Measurements from ENCODE around the gene VRK3. TPM values are rescaled to one million over a fixed set of nuclear protein-coding genes. Genes with fewer than 3 reads are reported as not detected.
"Not testable (repeated sequence)": the region's sequence is repeated elsewhere in the genome, so short reads cannot be mapped to it uniquely, and the experiment has no call there.

The VRK3 gene
- total RNA-seq, 3 donors from 2014 or later: 24.2 to 42.0 (median 40.3) TPM

GRCh38 chr19:49968279-49968922 is 56.8 kb downstream of the VRK3 start:
- Histone ChIP-seq H3K4me1 (no peaks in the 10 kb centered on the region), H3K4me3 (no peak overlapping the region), H3K27me3 (peaks cover 0 to 18% of the 10 kb centered on the region in 2 donors), H3K9me3 (no peaks in the 10 kb centered on the region), H3K36me3 (no peaks in the 10 kb centered on the region), H3K27ac (no peak overlapping the region)
- intact Hi-C loops (cut with DNase I; ENCODE audit: low total_unique reads): no loop called here
- no peak for TF ChIP-seq POLR2A (IDR thresholded peaks at IDR 0.05)
- TF ChIP-seq CTCF (IDR thresholded peaks at IDR 0.05): no peak
- TF ChIP-seq POLR2AphosphoS5 (IDR thresholded peaks at IDR 0.05): no peak
- no peak for DNase-seq (ENCODE audit: low spot score in 2 of 2)

- intact Hi-C loops (cut with DNase I; ENCODE audit: low total_unique reads); DNase-seq (ENCODE audit: low spot score in 2 of 2); H3K4me1 ChIP-seq: not testable (repeated sequence)
These were observed 64.2 kb downstream of the VRK3 start, which contains the start of gene SIGLEC11 for GRCh38 chr19:49960980-49961379. TSS of gene SIGLEC11 (minus strand) at chr19:49961172. CDS start at chr19:49961081, 91 bp downstream.

GRCh38 chr19:49959892-49960291 is 65.3 kb downstream of the VRK3 start:
- H3K4me1 ChIP-seq; intact Hi-C loops (cut with DNase I; ENCODE audit: low total_unique reads); H3K27ac ChIP-seq; H3K27me3 ChIP-seq; H3K9me3 ChIP-seq; H3K36me3 ChIP-seq; H3K4me3 ChIP-seq: not testable (repeated sequence)
- peak in 1 of 2 donors; percentile 19 for DNase-seq (ENCODE audit: low spot score in 2 of 2)

More at GRCh38 chr19:49960980-49961379, 64.2 kb downstream of the VRK3 start, which contains the start of gene SIGLEC11:
- not testable (repeated sequence) for H3K36me3 ChIP-seq, H3K4me3 ChIP-seq, H3K27ac ChIP-seq, H3K27me3 ChIP-seq, H3K9me3 ChIP-seq

- H3K27ac ChIP-seq; H3K36me3 ChIP-seq; H3K27me3 ChIP-seq; DNase-seq (ENCODE audit: low spot score in 2 of 2); H3K4me1 ChIP-seq; H3K4me3 ChIP-seq; intact Hi-C loops (cut with DNase I; ENCODE audit: low total_unique reads); H3K9me3 ChIP-seq: not testable (repeated sequence)
These were observed 66.6 kb downstream of the VRK3 start for GRCh38 chr19:49958596-49958995.

DNA sequence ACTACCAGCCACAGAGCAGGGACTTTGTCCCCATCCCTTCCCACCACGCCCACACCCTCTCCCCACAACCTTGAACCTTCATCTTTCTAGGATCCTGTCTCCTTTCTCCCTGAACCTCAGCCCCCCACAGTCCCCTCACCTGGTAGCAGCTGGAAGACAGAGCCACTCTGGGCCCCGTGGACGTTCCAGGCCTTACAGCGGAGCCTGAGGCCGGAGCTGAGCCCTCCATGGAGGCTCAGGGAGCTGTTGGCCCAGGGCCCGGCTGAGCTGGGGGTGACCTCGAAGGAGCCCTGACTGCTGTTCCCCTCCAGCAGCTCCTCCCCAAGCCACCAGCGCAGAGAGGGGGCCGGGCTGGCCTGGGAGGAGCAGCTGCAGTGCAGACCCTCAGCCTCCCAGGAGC is 67.0 kb downstream of the VRK3 start:
- H3K9me3 ChIP-seq; H3K27me3 ChIP-seq; intact Hi-C loops (cut with DNase I; ENCODE audit: low total_unique reads); H3K4me1 ChIP-seq; DNase-seq (ENCODE audit: low spot score in 2 of 2); H3K27ac ChIP-seq; H3K4me3 ChIP-seq; H3K36me3 ChIP-seq: not testable (repeated sequence)

- intact Hi-C loops (cut with DNase I; ENCODE audit: low total_unique reads): no loop called here
- no peak for TF ChIP-seq CTCF (IDR thresholded peaks at IDR 0.05)
- no peak for TF ChIP-seq POLR2A (IDR thresholded peaks at IDR 0.05)
- no peak for TF ChIP-seq POLR2AphosphoS5 (IDR thresholded peaks at IDR 0.05)
- Histone ChIP-seq H3K4me1 (peaks cover 0 to 6% of the 10 kb centered on the region in 2 donors), H3K4me3 (no peak overlapping the region), H3K27me3 (no peaks in the 10 kb centered on the region), H3K27ac (no peak overlapping the region), H3K9me3 (no peaks in the 10 kb centered on the region), H3K36me3 (no peaks in the 10 kb centered on the region)
- no peak for DNase-seq (ENCODE audit: low spot score in 2 of 2)
These were observed 67.8 kb downstream of the VRK3 start for GRCh38 chr19:49957262-49957915.

DNA sequence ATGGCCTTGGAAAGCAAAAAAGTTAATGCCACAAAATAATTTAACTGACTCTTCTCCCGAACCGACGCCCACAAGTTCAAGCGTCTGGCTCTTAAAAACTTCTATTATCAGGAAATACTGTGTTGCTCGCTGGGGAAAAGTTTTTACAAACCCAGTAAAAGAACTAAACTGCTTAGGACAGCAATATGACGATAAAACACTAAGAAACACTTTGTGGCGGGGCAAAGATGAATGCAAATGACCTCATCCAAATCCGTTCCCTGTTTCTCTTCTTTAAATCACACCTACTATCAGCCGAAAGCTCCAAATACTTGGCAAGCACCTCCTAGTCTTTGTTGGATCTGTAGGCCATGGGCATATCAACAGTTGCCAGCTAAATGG is 69.1 kb downstream of the VRK3 start:
- Histone ChIP-seq H3K27ac (no peak overlapping the region), H3K27me3 (no peaks in the 10 kb centered on the region), H3K4me1 (peaks cover 0 to 6% of the 10 kb centered on the region in 2 donors), H3K4me3 (no peak overlapping the region), H3K36me3 (no peaks in the 10 kb centered on the region), H3K9me3 (no peaks in the 10 kb centered on the region)
- intact Hi-C loops (cut with DNase I; ENCODE audit: low total_unique reads): no loop called here
- TF ChIP-seq POLR2AphosphoS5 (IDR thresholded peaks at IDR 0.05): no peak
- no peak for TF ChIP-seq CTCF (IDR thresholded peaks at IDR 0.05)
- no peak for TF ChIP-seq POLR2A (IDR thresholded peaks at IDR 0.05)
- DNase-seq (ENCODE audit: low spot score in 2 of 2): peak in 1 of 2 donors; percentile 0
